Measurements from ENCODE around the gene PRRC2A. TPM values are rescaled to one million over a fixed set of nuclear protein-coding genes. Genes with fewer than 3 reads are reported as not detected.

PRRC2A gene
- 100 to 1,000 TPM; 109 to 151 (median 120) TPM for total RNA-seq
- long read RNA-seq, donor 1, partial matches to known transcripts, result 17 of 24 reads
- long read RNA-seq, donor 1, other reads (novel, unspliced or antisense), result 5 of 24 reads
- long read RNA-seq, donor 2, partial matches to known transcripts, result 4 of 4 reads
- long read RNA-seq, donor 2, other reads (novel, unspliced or antisense), result 0 of 4 reads

DNA sequence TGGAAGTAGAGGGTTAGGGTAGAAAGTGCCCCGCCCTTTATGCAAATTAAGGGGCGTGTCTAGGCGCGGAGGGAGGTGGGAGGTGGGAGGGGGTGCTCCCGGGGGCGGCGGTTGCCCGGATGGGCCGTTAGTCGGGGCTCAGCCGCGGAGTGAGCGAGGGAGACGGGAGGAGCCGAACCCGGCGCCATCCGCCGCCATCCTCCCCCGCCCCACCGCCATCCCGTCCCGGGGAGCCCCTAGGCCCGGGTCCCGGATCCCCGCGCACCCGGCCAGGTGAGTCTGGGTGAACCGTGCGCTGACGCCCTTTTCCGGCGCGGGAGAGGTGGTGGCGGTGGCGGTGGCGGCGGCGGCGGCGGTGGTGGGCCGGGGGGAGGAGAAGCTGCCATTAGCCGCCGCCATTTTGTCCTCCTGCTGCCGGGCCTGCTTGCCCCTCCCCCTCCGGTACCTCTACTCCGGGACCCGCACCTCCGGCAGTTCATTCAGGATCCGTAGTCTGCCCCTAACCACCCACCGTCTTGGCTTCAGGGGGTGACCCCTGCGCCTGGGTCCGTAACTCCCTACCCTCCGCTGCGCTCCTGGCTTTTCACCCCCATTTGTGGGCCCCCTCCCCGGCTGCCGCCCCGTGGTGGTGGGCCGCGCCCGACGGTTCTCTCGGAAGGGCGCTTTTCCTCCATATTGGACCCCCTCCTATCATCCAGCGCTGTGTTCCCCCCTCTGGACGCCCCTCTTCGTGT, at the start of gene PRRC2A:
Gene PRRC2A, plus strand, starts transcription at position 130 of the 734 bp plus-strand sequence. CDS start 2,075 bp downstream, outside the sequence.
- Histone ChIP-seq H3K36me3 (ENCODE audit: low read depth) (peaks cover 15% of the 10 kb centered on the region), H3K4me1 (ENCODE audit: low read depth) (peaks cover 9% of the 10 kb centered on the region), H3K9me3 (no peaks in the 10 kb centered on the region), H3K4me3 (peak within 1 kb of the TSS; percentile 68)
- intact Hi-C loops (cut with DNase I, micrococcal nuclease), result no loop called here
- TF ChIP-seq, protein P1, sequence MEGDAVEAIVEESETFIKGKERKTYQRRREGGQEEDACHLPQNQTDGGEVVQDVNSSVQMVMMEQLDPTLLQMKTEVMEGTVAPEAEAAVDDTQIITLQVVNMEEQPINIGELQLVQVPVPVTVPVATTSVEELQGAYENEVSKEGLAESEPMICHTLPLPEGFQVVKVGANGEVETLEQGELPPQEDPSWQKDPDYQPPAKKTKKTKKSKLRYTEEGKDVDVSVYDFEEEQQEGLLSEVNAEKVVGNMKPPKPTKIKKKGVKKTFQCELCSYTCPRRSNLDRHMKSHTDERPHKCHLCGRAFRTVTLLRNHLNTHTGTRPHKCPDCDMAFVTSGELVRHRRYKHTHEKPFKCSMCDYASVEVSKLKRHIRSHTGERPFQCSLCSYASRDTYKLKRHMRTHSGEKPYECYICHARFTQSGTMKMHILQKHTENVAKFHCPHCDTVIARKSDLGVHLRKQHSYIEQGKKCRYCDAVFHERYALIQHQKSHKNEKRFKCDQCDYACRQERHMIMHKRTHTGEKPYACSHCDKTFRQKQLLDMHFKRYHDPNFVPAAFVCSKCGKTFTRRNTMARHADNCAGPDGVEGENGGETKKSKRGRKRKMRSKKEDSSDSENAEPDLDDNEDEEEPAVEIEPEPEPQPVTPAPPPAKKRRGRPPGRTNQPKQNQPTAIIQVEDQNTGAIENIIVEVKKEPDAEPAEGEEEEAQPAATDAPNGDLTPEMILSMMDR (IDR thresholded peaks at IDR 0.05), result no peak
- ATAC-seq (peak; percentile 87), DNase-seq (peak in 2 of 3 donors; percentile 95 to 98)

DNA sequence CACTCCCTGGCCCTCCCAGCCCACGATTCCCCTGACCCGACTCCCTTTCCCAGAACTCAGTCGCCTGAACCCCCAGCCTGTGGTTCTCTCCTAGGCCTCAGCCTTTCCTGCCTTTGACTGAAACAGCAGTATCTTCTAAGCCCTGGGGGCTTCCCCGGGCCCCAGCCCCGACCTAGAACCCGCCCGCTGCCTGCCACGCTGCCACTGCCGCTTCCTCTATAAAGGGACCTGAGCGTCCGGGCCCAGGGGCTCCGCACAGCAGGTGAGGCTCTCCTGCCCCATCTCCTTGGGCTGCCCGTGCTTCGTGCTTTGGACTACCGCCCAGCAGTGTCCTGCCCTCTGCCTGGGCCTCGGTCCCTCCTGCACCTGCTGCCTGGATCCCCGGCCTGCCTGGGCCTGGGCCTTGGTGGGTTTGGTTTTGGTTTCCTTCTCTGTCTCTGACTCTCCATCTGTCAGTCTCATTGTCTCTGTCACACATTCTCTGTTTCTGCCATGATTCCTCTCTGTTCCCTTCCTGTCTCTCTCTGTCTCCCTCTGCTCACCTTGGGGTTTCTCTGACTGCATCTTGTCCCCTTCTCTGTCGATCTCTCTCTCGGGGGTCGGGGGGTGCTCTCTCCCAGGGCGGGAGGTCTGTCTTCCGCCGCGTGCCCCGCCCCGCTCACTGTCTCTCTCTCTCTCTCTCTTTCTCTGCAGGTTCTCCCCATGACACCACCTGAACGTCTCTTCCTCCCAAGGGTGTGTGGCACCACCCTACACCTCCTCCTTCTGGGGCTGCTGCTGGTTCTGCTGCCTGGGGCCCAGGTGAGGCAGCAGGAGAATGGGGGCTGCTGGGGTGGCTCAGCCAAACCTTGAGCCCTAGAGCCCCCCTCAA, 48.2 kb upstream of the PRRC2A start, which contains the start of gene LTA:
Gene LTA, plus strand, starts transcription at position 249 of the 871 bp plus-strand sequence. Its CDS starts 454 bp downstream, at position 703.
- Histone ChIP-seq H3K36me3 (ENCODE audit: low read depth) (no peaks in the 10 kb centered on the region), H3K4me1 (ENCODE audit: low read depth) (peaks cover 3% of the 10 kb centered on the region), H3K9me3 (no peaks in the 10 kb centered on the region), H3K4me3 (no peak within 1 kb of the TSS)
- TF ChIP-seq, protein P1 (IDR thresholded peaks at IDR 0.05), result no peak
- intact Hi-C loops (cut with DNase I, micrococcal nuclease), result no loop called here
- peak; percentile 61 for ATAC-seq
- peak in 2 of 3 donors; percentile 42 to 75 for DNase-seq

DNA sequence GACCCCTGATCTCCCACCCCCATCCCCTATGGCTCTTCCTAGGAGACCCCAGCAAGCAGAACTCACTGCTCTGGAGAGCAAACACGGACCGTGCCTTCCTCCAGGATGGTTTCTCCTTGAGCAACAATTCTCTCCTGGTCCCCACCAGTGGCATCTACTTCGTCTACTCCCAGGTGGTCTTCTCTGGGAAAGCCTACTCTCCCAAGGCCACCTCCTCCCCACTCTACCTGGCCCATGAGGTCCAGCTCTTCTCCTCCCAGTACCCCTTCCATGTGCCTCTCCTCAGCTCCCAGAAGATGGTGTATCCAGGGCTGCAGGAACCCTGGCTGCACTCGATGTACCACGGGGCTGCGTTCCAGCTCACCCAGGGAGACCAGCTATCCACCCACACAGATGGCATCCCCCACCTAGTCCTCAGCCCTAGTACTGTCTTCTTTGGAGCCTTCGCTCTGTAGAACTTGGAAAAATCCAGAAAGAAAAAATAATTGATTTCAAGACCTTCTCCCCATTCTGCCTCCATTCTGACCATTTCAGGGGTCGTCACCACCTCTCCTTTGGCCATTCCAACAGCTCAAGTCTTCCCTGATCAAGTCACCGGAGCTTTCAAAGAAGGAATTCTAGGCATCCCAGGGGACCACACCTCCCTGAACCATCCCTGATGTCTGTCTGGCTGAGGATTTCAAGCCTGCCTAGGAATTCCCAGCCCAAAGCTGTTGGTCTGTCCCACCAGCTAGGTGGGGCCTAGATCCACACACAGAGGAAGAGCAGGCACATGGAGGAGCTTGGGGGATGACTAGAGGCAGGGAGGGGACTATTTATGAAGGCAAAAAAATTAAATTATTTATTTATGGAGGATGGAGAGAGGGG, 47.0 kb upstream of the PRRC2A start:
- intact Hi-C loops (cut with DNase I, micrococcal nuclease), result no loop called here
- Histone ChIP-seq H3K4me3 (no peak overlapping the region), H3K9me3 (no peaks in the 10 kb centered on the region), H3K4me1 (ENCODE audit: low read depth) (peaks cover 3% of the 10 kb centered on the region), H3K36me3 (ENCODE audit: low read depth) (no peaks in the 10 kb centered on the region)
- no peak for DNase-seq
- TF ChIP-seq, protein P1 (IDR thresholded peaks at IDR 0.05), result no peak
- no peak for ATAC-seq

DNA sequence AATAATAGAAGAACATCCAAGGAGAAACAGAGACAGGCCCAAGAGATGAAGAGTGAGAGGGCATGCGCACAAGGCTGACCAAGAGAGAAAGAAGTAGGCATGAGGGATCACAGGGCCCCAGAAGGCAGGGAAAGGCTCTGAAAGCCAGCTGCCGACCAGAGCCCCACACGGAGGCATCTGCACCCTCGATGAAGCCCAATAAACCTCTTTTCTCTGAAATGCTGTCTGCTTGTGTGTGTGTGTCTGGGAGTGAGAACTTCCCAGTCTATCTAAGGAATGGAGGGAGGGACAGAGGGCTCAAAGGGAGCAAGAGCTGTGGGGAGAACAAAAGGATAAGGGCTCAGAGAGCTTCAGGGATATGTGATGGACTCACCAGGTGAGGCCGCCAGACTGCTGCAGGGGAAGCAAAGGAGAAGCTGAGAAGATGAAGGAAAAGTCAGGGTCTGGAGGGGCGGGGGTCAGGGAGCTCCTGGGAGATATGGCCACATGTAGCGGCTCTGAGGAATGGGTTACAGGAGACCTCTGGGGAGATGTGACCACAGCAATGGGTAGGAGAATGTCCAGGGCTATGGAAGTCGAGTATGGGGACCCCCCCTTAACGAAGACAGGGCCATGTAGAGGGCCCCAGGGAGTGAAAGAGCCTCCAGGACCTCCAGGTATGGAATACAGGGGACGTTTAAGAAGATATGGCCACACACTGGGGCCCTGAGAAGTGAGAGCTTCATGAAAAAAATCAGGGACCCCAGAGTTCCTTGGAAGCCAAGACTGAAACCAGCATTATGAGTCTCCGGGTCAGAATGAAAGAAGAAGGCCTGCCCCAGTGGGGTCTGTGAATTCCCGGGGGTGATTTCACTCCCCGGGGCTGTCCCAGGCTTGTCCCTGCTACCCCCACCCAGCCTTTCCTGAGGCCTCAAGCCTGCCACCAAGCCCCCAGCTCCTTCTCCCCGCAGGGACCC, 46.1 kb upstream of the PRRC2A start:
- intact Hi-C loops (cut with DNase I, micrococcal nuclease), result no loop called here

More for the DNA sequence above, 46.1 kb upstream of the PRRC2A start:
- no peak overlapping the region for H3K4me3 ChIP-seq
- no peaks in the 10 kb centered on the region for H3K36me3 ChIP-seq (ENCODE audit: low read depth)
- H3K9me3 ChIP-seq, result no peaks in the 10 kb centered on the region
- TF ChIP-seq, protein P1 (IDR thresholded peaks at IDR 0.05), result no peak
- no peaks in the 10 kb centered on the region for H3K4me1 ChIP-seq (ENCODE audit: low read depth)
- DNase-seq, result no peak
- no peak for ATAC-seq
